Astrocyte of the spinal cord (primary cell): ENCODE measurements around the gene MPHOSPH9.
A peak's percentile ranks its signal among the peaks of the same experiment; 100 is the strongest.

Experiments
- DNase-seq: peaks from one replicate; pipeline ENCODE4 v3.0.0; 2011; ENCODE audit warnings: low read depth, low spot score
- H3K4me3 ChIP-seq: 2 replicates; pipeline ENCODE4 v1.5.1; 2011; ENCODE audit warnings: low read depth, mild to moderate bottlenecking, low read length, moderate library complexity
- CTCF ChIP-seq: IDR thresholded peaks from 2 replicates; pipeline ENCODE4 v1.5.1; 2012; ENCODE audit warnings: low read depth, mild to moderate bottlenecking, low read length, inconsistent platforms
- in situ Hi-C: cut with HindIII; loops from 2 replicates; pipeline ENCODE4 v1.10.0; 2017; ENCODE audit warnings: low sequenced_read_pairs

The MPHOSPH9 gene

DNA sequence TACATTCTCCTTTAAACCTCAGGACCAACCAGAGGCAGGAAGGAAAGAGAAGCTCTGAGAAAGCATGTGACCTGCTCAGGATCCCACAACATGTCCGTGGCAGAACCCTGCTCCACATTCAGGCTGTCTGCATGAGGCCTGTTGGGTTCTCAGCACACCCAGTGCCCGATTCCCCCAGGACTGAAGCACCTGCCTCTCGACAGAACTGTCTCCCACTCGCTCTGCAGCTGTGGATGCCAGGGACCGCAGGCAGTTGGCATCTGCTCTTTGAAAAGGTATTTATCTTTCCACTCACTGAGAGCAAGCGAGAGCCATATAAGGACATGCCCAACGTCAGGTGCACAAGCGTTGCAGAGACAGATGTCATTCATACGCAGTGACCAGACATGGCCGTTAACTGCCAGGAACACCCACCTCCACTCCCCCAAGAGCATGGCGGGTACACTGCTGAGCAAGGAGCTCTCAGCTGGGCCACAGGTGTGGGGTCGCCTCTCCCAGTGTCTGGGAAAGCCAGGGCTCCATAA lies 101.0 kb downstream of the MPHOSPH9 start:
- in situ Hi-C loops: no loop called here
- DNase-seq: no peak
- no peak overlapping the region for H3K4me3 ChIP-seq
- TF ChIP-seq CTCF: no peak

DNA sequence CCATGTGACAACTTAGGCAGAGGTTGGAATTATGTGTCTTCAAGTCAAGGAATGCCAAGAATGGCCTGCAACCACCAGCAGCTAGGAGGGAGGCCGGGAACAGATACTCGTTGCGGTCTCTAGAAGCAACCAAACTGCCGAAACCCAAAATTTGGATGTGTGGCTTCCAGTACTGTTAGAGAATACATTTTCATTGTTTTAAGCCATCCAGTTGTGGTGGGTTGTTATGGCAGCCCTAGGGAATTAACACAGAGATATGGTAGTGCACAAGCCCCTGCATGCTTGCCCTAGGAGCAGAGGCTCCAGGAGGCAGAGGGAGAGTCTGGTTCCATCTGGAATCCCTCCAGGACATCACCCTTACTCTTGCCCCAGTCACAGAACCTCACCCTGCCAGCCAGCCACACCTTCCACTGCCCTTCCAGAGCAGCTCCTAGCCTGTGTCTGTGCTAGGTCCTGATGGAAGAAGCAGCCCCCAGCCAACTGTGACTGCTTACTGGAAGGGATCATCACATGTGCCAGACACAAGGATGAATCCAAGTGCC lies 101.6 kb downstream of the MPHOSPH9 start:
- no peak for DNase-seq
- no peak overlapping the region for H3K4me3 ChIP-seq
- no peak for TF ChIP-seq CTCF
- in situ Hi-C loops: no loop called here

GRCh38 chr12:123129621-123130020 lies 103.3 kb downstream of the MPHOSPH9 start:
- H3K4me3 ChIP-seq: no peak overlapping the region
- in situ Hi-C loops: no loop called here
- no peak for TF ChIP-seq CTCF
- DNase-seq: no peak

DNA sequence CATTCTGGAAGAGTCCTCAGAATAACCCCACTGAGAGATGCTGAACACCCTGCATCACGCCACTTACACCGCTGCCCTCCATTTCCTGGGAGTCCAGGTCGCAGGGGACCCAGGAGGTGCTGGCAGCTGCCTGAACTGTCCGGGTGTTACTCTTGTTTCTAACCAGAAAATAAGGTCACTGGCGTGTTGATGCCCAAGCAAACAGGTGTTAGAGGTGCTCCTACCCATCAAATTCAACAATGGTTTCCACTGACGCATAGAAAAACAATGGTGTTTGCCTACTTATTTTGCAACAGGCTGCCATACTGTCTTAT lies 105.8 kb downstream of the MPHOSPH9 start:
- DNase-seq: no peak
- no peak for TF ChIP-seq CTCF
- no peak overlapping the region for H3K4me3 ChIP-seq
- in situ Hi-C loops: no loop called here

DNA sequence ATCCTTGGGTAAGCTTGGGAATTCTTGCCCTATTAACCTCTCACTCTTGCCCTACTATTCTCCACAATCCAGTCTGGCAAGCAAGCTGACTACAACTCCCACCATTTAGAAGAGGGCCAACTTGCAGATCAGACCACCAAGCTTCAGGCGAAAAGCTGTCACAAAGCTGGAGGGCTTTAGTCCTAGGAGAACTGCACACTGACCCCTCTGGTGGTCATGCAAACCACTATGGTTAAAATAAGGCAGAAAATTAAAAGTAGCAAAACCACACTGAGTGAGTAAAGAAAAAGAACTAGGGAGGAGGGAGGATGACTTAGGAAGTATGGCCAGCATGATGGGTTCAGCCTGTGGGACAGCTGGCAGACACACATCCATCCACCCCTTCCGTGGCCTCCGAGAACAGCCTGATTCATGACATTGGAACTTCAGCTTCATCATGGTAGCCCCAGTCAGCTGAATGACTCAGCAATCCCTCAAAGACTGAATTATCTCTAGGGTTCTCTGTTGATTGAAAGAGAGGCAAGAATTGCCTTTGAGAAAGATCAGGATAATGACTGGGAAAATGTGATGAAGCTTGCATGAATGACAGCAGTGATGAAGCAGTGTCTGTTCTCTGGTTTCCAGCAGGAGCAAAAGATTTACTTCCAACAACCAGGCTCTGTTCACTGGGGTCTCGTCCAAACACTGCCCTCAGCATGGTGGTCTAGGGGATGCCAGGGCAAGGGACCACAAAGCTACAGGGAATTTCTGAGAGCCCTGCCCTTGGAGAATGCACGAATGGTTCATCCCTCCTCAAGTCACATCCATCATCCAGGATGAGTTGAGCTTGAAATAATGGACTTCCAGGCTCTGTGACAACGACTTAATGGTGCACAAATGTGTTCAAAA lies 106.4 kb downstream of the MPHOSPH9 start:
- peak; percentile 47 for TF ChIP-seq CTCF
- in situ Hi-C loops: no loop called here
- H3K4me3 ChIP-seq: no peak overlapping the region
- DNase-seq: peak; percentile 94

- no peak for DNase-seq
- in situ Hi-C loops: no loop called here
- no peak for TF ChIP-seq CTCF
- H3K4me3 ChIP-seq: no peak overlapping the region
These were observed 110.3 kb downstream of the MPHOSPH9 start for GRCh38 chr12:123122626-123123025.
